Liver (tissue), 9 donors: Measurements from ENCODE around the gene RSU1. TPM values are rescaled to one million over a fixed set of nuclear protein-coding genes. Genes with fewer than 3 reads are reported as not detected.

Experiments used
- DNase-seq: peaks from one replicate; pipeline ENCODE4 v3.0.0-alpha.2; 2017; ENCODE audit warnings: low spot score
- H3K27ac ChIP-seq, 2 donors: one replicate each; pipeline ENCODE4 v1.7.0; 2013; ENCODE audit warnings: inconsistent platforms in 2 of 2, low read length in 2 of 2, control low read depth in 1 of 2, low read depth in 1 of 2, mild to moderate bottlenecking in 1 of 2
- H3K27me3 ChIP-seq, 4 donors: one replicate each; pipeline versions ENCODE4 v1.6.1 to v1.7.0; 2013; ENCODE audit warnings: low read length in 3 of 4, inconsistent platforms in 1 of 4, mild to moderate bottlenecking in 1 of 4, moderate library complexity in 1 of 4; ENCODE audit not compliant: control insufficient read depth in 4 of 4, insufficient read depth in 4 of 4
- H3K36me3 ChIP-seq, 4 donors: one replicate each; pipeline versions ENCODE4 v1.6.1 to v1.7.0; 2013; ENCODE audit warnings: low read length in 3 of 4, mild to moderate bottlenecking in 3 of 4, low read depth in 1 of 4, moderate library complexity in 1 of 4; ENCODE audit not compliant: control insufficient read depth in 4 of 4, insufficient read depth in 3 of 4
- H3K4me1 ChIP-seq, 4 donors: one replicate each; pipeline versions ENCODE4 v1.6.1 to v1.7.0; 2013; ENCODE audit warnings: low read length in 3 of 4, mild to moderate bottlenecking in 3 of 4, moderate library complexity in 1 of 4; ENCODE audit not compliant: control insufficient read depth in 4 of 4, insufficient read depth in 4 of 4
- H3K4me3 ChIP-seq, 3 donors: one replicate each; pipeline versions ENCODE4 v1.6.1 to v1.7.0; 2013; ENCODE audit warnings: low read length in 3 of 3, control low read depth in 1 of 3, low read depth in 1 of 3, mild to moderate bottlenecking in 1 of 3
- H3K9ac ChIP-seq, 2 donors: one replicate each; pipeline ENCODE4 v1.7.0; 2013; ENCODE audit warnings: low read length in 2 of 2, mild to moderate bottlenecking in 2 of 2, moderate library complexity in 2 of 2, control low read depth in 1 of 2, low read depth in 1 of 2
- H3K9me3 ChIP-seq, 4 donors: one replicate each; pipeline versions ENCODE4 v1.6.1 to v1.7.0; 2013; ENCODE audit warnings: low read length in 3 of 4; ENCODE audit not compliant: control insufficient read depth in 4 of 4
- EGR1 ChIP-seq, 2 donors: IDR thresholded peaks; 2 replicates each; pipeline ENCODE4 v1.6.1; 2016 to 2018; ENCODE audit warnings: antibody characterized with exemption in 2 of 2, low read depth in 2 of 2
- FOXA1 ChIP-seq: IDR thresholded peaks from 2 replicates; pipeline ENCODE4 v1.6.1; 2016; ENCODE audit warnings: antibody characterized with exemption
- FOXA2 ChIP-seq: IDR thresholded peaks from 2 replicates; pipeline ENCODE4 v1.6.1; 2016; ENCODE audit warnings: antibody characterized with exemption
- GABPA ChIP-seq, 2 donors: IDR thresholded peaks in 1 of 2; conservative IDR thresholded peaks in 1 of 2; 2 replicates each; pipeline ENCODE4 v1.6.1; 2016; ENCODE audit warnings: antibody characterized with exemption in 2 of 2, mild to moderate bottlenecking in 1 of 2, moderate library complexity in 1 of 2
- HNF4A ChIP-seq, 2 donors: conservative IDR thresholded peaks; 2 replicates each; pipeline ENCODE4 v1.6.1; 2016; ENCODE audit warnings: antibody characterized with exemption in 2 of 2, mild to moderate bottlenecking in 2 of 2
- HNF4G ChIP-seq: IDR thresholded peaks from 2 replicates; pipeline ENCODE4 v1.6.1; 2016; ENCODE audit warnings: antibody characterized with exemption
- NR2F2 ChIP-seq: IDR thresholded peaks from 2 replicates; pipeline ENCODE4 v1.6.1; 2016; ENCODE audit warnings: antibody characterized with exemption
- RAD21 ChIP-seq, 2 donors: IDR thresholded peaks; 2 replicates each; pipeline ENCODE4 v1.6.1; 2016; ENCODE audit warnings: antibody characterized with exemption in 2 of 2, mild to moderate bottlenecking in 2 of 2
- RXRA ChIP-seq, 2 donors: IDR thresholded peaks; 2 replicates each; pipeline ENCODE4 v1.6.1; 2017 to 2018; ENCODE audit warnings: antibody characterized with exemption in 2 of 2, mild to moderate bottlenecking in 1 of 2
- SP1 ChIP-seq: IDR thresholded peaks from 2 replicates; pipeline ENCODE4 v1.6.1; 2018; ENCODE audit warnings: antibody characterized with exemption, mild to moderate bottlenecking
- TAF1 ChIP-seq: conservative IDR thresholded peaks from 2 replicates; pipeline ENCODE4 v1.6.1; 2016; ENCODE audit warnings: antibody characterized with exemption, mild to moderate bottlenecking
- YY1 ChIP-seq: IDR thresholded peaks from 2 replicates; pipeline ENCODE4 v1.6.1; 2016; ENCODE audit warnings: antibody characterized with exemption, mild to moderate bottlenecking
- WGBS: extraction: QIAGEN DNeasy Blood & Tissue Kit; methylation state at CpG from one replicate; pipeline ENCODE4 v1.1.7; 2013; 5-methylcytosine and 5-hydroxymethylcytosine counted together
- polyA plus RNA-seq, 2 donors: library from polyadenylated mRNA; stranded (reverse) in 1 of 2; unstranded in 1 of 2; fragments of 200-250 nt in 1 of 2; fragments of >200 nt in 1 of 2; fragmentation: Nextera tagmentation in 1 of 2; extraction: Ambion mirVana in 1 of 2; gene quantifications; one replicate each; pipeline versions ENCODE4 v1.2.1 to v1.2.3, GENCODE V29; 2013 to 2015
- total RNA-seq, 2 donors: library from RNA; depleted of rRNA; stranded (reverse); fragments of >200 nt; gene quantifications; one replicate each; pipeline ENCODE4 v1.2.3, GENCODE V29; 2014
- TF ChIP-seq, protein P1 (sequence below): IDR thresholded peaks from 2 replicates; pipeline ENCODE4 v1.6.1; 2016; ENCODE audit warnings: antibody characterized with exemption
- TF ChIP-seq, protein P2 (sequence below): IDR thresholded peaks from 2 replicates; pipeline ENCODE4 v1.6.1; 2016; ENCODE audit warnings: antibody characterized with exemption
- TF ChIP-seq, protein P3 (sequence below): IDR thresholded peaks from 2 replicates; pipeline ENCODE4 v1.6.1; 2016; ENCODE audit warnings: antibody characterized with exemption, mild to moderate bottlenecking
- TF ChIP-seq, protein P4 (sequence below): fragments of 150-350 bp; IDR thresholded peaks from 2 replicates; pipeline ENCODE4 v1.5.1; 2017; ENCODE audit warnings: improper control_type of control experiment, low read depth, low read length; ENCODE audit not compliant: missing input control
- donor health status: healthy.
- donor health status: healthy.
- donor health status: healthy.
- donor health status: healthy.
- donor health status: healthy.

RSU1 gene
- total and polyA plus RNA-seq, 4 donors, result 19.2 to 38.2 (median 28.0) TPM

DNA sequence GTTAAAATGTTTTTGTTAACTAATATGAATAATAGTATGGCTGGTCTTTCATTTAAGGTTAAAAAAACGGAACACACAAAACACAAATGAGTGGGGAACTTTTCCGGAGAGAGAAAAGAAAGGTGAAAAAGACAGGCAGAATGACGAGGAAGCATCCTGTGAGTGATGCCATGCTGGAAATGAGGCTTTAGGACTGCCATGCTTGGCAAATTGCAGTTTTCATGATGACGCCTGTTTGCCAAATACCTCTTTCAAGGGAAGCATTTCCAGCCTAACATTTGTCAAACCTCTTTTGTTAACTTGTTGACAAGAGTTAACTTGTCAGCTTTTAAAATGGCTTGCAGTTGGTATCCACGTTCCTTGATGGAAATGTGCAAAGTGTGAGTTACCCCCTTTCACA lies 127.5 kb downstream of the RSU1 start:
- Histone ChIP-seq H3K36me3 (peaks cover 0 to 4% (median under 1%) of the 10 kb centered on the region in 4 donors), H3K27me3 (no peaks in the 10 kb centered on the region), H3K9ac (no peak overlapping the region), H3K4me1 (no peaks in the 10 kb centered on the region), H3K27ac (no peak overlapping the region), H3K4me3 (no peak overlapping the region), H3K9me3 (no peaks in the 10 kb centered on the region)
- 94% methylated on average over 5 of the region's 5 CpGs for WGBS
- no peak for DNase-seq
- TF ChIP-seq RXRA (IDR thresholded peaks at IDR 0.05) (no peak), HNF4A (conservative IDR thresholded peaks at IDR 0.05) (no peak), YY1 (no peak), TAF1 (no peak), RAD21 (IDR thresholded peaks at IDR 0.05) (no peak), FOXA2 (no peak)
- TF ChIP-seq, protein P1, sequence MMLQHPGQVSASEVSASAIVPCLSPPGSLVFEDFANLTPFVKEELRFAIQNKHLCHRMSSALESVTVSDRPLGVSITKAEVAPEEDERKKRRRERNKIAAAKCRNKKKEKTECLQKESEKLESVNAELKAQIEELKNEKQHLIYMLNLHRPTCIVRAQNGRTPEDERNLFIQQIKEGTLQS, result no peak
- TF ChIP-seq, protein P2, sequence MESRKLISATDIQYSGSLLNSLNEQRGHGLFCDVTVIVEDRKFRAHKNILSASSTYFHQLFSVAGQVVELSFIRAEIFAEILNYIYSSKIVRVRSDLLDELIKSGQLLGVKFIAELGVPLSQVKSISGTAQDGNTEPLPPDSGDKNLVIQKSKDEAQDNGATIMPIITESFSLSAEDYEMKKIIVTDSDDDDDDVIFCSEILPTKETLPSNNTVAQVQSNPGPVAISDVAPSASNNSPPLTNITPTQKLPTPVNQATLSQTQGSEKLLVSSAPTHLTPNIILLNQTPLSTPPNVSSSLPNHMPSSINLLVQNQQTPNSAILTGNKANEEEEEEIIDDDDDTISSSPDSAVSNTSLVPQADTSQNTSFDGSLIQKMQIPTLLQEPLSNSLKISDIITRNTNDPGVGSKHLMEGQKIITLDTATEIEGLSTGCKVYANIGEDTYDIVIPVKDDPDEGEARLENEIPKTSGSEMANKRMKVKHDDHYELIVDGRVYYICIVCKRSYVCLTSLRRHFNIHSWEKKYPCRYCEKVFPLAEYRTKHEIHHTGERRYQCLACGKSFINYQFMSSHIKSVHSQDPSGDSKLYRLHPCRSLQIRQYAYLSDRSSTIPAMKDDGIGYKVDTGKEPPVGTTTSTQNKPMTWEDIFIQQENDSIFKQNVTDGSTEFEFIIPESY, result no peak
- TF ChIP-seq, protein P3, sequence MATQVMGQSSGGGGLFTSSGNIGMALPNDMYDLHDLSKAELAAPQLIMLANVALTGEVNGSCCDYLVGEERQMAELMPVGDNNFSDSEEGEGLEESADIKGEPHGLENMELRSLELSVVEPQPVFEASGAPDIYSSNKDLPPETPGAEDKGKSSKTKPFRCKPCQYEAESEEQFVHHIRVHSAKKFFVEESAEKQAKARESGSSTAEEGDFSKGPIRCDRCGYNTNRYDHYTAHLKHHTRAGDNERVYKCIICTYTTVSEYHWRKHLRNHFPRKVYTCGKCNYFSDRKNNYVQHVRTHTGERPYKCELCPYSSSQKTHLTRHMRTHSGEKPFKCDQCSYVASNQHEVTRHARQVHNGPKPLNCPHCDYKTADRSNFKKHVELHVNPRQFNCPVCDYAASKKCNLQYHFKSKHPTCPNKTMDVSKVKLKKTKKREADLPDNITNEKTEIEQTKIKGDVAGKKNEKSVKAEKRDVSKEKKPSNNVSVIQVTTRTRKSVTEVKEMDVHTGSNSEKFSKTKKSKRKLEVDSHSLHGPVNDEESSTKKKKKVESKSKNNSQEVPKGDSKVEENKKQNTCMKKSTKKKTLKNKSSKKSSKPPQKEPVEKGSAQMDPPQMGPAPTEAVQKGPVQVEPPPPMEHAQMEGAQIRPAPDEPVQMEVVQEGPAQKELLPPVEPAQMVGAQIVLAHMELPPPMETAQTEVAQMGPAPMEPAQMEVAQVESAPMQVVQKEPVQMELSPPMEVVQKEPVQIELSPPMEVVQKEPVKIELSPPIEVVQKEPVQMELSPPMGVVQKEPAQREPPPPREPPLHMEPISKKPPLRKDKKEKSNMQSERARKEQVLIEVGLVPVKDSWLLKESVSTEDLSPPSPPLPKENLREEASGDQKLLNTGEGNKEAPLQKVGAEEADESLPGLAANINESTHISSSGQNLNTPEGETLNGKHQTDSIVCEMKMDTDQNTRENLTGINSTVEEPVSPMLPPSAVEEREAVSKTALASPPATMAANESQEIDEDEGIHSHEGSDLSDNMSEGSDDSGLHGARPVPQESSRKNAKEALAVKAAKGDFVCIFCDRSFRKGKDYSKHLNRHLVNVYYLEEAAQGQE, result no peak

DNA sequence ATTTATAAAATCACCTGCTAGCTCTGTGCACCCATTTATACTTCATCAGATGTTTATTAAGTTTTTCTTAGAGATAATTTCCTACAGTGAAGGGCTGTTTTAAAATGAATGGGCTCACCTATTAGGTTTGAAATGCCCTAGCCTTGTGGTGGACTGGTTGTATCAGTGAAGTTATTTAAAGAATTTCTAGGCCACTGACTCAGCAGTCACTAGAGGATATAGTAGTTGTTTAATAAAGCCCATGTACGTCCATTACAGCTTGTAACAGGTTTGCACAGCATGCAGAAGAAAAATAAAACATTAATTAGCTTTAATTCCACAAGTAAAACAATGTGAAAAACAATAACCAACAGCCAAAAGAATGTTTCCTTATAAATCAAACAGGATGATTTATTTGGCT lies 128.0 kb downstream of the RSU1 start:
- no peak overlapping the region for H3K27ac ChIP-seq
- peaks cover 0 to 4% (median under 1%) of the 10 kb centered on the region in 4 donors for H3K36me3 ChIP-seq
- no peaks in the 10 kb centered on the region for H3K4me1 ChIP-seq
- WGBS, result 89% methylated on average over 1 of the region's 1 CpG
- no peak for DNase-seq
- no peaks in the 10 kb centered on the region for H3K9me3 ChIP-seq
- no peak overlapping the region for H3K9ac ChIP-seq
- TF ChIP-seq HNF4A (conservative IDR thresholded peaks at IDR 0.05) (no peak), SP1 (no peak), RAD21 (IDR thresholded peaks at IDR 0.05) (no peak), GABPA (IDR thresholded peaks at IDR 0.05 in 1 of 2, conservative IDR thresholded peaks at IDR 0.05 in 1 of 2) (no peak), EGR1 (IDR thresholded peaks at IDR 0.05; ENCODE audit: low read depth in 2 of 2) (no peak), HNF4G (no peak), RXRA (IDR thresholded peaks at IDR 0.05) (no peak), YY1 (no peak), FOXA1 (no peak), NR2F2 (no peak)
- TF ChIP-seq, protein P1, result no peak
- TF ChIP-seq, protein P4, sequence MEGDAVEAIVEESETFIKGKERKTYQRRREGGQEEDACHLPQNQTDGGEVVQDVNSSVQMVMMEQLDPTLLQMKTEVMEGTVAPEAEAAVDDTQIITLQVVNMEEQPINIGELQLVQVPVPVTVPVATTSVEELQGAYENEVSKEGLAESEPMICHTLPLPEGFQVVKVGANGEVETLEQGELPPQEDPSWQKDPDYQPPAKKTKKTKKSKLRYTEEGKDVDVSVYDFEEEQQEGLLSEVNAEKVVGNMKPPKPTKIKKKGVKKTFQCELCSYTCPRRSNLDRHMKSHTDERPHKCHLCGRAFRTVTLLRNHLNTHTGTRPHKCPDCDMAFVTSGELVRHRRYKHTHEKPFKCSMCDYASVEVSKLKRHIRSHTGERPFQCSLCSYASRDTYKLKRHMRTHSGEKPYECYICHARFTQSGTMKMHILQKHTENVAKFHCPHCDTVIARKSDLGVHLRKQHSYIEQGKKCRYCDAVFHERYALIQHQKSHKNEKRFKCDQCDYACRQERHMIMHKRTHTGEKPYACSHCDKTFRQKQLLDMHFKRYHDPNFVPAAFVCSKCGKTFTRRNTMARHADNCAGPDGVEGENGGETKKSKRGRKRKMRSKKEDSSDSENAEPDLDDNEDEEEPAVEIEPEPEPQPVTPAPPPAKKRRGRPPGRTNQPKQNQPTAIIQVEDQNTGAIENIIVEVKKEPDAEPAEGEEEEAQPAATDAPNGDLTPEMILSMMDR, result no peak
- no peaks in the 10 kb centered on the region for H3K27me3 ChIP-seq
- no peak overlapping the region for H3K4me3 ChIP-seq
